ENCODE measurements around the gene FAT2.
"Not testable (repeated sequence)": the region's sequence is repeated elsewhere in the genome, so short reads cannot be mapped to it uniquely, and the experiment has no call there.

FAT2 gene

DNA sequence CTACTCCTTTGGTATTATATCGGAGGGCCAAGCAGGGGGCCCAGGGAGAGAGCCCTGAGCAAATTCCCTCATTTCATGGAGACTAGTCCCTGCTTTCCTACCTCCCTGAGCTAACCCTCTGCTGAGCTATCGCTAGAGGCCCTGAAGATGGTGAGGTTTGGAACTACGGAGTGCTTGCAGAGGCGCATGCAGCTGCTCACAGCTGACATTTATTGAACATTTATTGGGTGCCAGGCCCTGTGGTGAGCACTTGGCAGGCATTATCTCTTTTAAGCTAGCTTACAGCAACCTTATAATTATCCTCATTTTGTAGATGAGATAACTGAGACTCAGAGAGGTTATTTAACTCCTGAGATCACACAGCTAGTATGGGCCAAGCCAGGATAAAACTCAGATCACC is 9.8 kb downstream of the FAT2 start:
- no peak for DNase-seq

DNA sequence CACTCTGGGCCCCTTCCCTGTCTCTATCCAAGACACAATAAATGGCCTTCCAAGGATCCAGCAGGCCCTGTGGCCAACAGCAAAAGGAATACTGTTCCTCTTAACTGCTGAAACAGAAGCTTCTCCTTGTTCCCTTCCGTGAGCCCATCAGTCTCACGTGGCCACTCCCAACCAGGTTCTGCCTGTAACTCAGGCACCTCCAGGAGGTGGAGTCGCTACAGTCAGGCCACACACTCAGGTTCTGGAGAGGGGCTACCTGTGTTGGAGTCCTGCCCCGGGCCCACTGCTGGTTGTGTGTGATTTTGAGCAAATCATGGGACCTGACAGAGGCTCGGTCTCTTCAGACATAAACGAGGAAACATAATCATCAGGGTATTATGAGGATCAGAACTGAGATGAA is 10.3 kb downstream of the FAT2 start:
- no peak for DNase-seq

GRCh38 chr5:151580239-151580638 is 10.9 kb downstream of the FAT2 start:
- DNase-seq: no peak

- not testable (repeated sequence) for DNase-seq
Measured at GRCh38 chr5:151579146-151579545, 12.0 kb downstream of the FAT2 start.

GRCh38 chr5:151578326-151579025 is 12.7 kb downstream of the FAT2 start:
- no peak for DNase-seq

- no peak for DNase-seq
Measured at GRCh38 chr5:151577566-151577965, 13.6 kb downstream of the FAT2 start.

DNA sequence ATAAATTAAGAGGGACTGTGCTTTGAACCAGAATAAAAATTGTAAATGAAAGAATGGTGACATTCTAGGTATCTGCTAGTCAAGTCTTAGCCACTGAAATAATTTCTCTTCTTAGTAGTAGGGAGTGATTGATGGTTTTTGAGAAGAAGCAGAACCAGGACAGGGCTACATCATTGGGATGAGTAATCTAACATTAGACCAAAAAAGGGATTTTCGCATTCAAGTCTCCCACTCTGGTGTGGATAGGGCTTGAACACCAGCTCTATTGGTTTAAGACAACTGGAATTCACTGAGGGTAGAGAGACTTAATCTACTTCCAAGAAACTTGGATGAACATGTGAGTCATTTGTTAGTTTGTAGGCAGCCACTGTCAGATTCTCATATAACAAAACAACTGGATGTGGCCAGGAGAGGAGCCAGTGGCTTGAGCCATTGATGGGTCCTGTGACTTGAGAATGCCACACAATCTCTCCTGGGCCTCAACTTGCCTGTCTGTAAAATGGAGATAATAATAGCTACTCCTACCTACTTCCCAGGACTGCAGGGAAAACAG is 16.6 kb downstream of the FAT2 start:
- no peak for DNase-seq

- no peak for DNase-seq
Measured at GRCh38 chr5:151572657-151573368, 18.3 kb downstream of the FAT2 start.

DNA sequence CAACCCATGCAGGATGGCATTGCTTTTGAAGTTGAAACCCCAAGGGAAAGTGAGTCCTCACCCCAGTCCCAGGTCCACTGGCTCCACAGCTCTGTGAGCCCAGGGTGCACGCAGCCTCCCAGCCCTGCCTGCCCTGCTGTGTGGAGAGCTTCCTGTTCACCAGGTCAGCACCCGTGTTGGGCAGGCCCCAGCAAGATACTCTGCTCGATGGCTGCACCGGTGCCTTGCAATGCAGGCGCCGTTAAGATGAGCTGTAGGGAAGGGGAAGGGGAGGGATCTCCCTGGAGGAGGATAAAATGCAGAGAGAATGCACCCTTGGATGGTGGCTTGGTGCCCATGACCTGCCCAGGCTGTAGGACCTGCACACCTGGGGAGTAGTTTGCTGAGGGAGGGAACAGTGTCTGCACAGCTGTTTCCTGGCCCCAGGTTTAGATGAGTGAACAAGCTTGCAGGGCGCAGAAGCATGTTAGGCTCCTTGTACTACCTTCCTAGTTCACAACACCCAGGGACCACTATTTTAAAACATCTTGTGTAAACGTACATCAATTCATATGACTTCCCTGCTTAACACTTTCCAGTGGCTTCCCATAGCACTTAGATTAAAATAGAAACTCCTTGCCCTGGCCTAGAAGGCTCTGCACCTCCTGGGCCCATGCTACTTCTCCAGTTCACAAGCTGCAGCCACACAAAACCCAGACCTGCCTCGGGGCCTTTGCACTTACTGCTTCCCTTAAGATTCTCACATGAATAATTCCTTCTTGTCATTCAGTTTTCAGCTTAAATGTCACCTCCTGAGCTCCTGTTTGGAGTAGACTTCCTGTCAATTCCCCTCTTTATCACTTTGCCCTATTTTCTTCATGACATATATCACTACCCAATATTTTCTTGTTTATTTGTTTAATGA is 19.6 kb downstream of the FAT2 start:
- DNase-seq: no peak

- DNase-seq: no peak
Measured at GRCh38 chr5:151570512-151571269, 20.4 kb downstream of the FAT2 start.

DNA sequence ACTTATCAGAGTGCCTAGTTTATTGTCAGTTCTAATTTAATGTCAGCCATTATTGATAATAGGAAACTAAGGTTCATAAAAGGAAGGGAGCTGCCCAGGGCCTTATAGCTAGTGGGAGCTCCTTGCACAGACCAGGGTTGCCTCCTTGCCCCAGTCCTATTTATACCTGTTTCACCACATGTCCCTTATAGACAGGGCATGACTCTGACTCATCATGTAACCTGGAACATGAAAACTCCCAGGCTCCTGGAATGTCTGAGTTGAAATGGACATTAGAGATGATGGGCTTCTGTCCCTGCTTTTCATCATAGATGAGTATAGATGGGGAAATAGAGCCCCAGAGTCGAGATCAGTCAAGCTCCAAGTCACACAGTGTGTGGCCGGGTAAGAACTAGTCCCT is 21.1 kb downstream of the FAT2 start:
- DNase-seq: no peak

GRCh38 chr5:151569132-151570046 is 21.7 kb downstream of the FAT2 start:
- no peak for DNase-seq

DNA sequence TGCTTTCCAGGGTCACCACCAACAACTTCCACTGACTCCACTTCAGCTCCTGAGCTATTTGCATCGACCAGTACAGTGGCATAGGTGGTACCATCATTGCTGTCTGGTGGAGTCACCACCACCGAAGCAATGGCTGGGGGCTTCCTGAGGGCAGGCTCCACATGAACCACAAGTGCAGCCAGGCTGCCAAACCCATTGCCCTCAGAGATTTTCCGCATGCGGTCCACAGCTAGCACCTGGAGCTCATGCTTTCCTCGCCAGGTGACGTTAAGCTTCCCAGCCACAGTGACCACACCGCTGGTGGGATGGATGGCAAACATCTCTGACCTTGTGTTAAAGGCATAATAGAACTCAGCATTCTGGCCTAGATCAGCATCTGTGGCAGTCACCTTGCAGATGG is 23.1 kb downstream of the FAT2 start:
- DNase-seq: no peak

DNA sequence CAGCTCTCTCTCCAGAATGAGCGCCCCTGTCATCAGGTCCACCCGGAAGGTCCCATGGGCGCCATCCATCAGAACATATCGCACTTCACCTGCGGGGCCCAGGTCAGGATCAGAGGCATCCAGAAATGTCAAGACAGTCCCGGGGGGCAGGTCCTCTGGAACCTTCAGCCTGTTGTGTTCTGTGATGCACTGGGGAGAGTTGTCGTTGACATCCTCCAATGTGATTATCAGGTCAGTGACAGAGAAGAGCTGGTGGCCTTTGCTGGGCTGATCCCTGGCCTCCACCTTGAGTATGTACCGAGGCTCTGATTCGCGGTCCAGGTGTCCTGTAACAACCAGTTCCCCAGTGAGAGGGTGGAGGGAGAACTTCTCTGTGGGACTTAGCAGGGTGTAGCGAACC is 25.2 kb downstream of the FAT2 start:
- DNase-seq: no peak

DNA sequence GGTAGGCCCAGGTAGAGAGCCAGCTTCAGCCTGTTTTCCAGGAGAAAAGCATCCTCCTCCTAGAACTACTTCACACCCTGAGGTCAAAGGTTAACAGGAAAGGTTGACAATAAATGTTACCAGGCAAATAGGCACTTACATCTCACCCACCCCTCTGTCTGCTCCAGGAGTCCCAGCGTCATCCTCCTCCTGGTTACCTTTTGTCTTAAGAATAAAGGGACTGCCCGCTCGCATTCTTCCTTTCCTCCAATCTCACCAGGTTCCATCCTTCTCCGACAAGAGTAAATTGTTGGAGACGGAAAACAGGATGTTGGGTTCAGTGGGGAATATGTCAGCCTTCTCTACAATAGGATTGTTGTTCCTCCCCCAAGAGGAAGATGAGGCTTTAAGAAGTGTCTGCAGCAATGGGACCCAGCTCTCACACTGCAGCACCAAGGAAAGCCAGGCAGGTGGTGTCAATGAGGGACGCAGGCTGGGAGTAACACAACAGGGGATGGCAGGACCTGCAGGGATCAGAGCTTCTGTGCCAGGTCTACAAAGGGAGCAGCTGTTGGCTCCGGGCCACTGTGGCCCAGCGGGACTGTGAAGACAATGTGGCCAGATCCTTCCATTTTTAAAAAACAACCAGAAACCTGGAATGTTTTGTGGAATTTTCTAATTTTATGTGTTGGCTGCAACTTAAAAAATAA is 29.0 kb downstream of the FAT2 start:
- no peak for DNase-seq

- DNase-seq: no peak
Measured at GRCh38 chr5:151557951-151558350, 33.2 kb downstream of the FAT2 start.

DNA sequence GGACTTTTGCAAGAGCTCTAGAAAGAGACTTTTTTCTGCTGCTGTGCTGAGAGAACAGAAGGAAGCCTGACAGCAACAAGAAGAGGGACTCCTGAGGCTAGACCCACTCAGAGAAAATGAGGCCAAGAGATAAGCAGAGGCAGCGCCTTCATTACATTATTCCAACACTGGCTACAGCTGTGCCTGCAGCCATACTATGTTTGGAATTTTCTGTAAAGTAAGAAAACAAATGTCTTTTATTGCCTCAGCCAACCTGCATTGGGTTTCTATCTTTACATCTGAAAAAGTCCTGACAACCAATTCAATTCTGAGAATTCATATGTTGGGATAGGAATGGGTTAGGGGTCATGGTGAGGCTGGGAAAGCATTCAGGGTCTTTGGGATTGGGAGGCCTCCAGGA is 33.7 kb downstream of the FAT2 start:
- no peak for DNase-seq

GRCh38 chr5:151556806-151557205 is 34.3 kb downstream of the FAT2 start:
- no peak for DNase-seq

DNA sequence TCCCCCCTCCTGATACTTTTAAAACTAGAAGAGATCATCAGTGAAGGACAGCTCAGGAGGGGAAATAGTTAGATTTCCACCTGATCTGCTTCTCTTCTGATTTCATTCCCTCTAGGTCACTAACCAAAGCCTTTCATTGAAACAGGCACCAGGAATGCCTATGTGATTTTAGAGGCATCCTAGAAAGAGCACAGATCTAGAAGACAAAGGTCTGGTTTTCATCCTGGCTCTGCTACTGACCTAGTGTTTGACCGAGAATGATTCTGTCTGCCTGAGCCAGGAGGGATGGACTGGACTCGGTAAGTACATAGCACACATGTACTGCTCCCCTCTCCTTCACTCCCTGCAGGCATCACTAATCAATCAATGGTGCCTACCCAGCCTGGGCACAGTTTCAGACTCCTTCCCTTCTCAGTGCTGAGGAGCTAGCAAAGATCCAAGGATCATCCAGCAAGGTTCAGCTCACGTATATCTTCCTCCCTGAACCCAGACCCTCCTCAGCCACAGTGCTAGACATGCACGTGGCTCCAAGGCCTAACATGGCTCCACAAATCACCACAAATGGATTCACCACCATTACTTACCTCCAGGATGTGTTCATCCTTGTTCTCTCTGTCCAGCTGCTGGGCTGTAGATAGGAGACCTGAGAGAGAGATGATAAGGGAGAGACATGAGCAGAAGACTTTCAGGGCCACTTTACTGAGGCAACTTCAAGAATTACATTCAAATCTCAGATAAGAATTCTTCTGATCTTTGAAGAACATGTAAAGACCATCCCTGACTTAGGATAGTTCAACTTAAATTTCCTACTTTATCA is 35.2 kb downstream of the FAT2 start:
- DNase-seq: no peak

- no peak for DNase-seq
Measured at GRCh38 chr5:151553695-151554094, 37.4 kb downstream of the FAT2 start.
